ENCODE measurements around the gene TMIE.
A peak's percentile ranks its signal among the peaks of the same experiment; 100 is the strongest.

Gene TMIE

GRCh38 chr3:46695962-46696894 lies 5.0 kb upstream of the TMIE start:
- H3K9me2 ChIP-seq (replicated peaks; ENCODE audit: control insufficient read depth, low read length), result no peaks in the 10 kb centered on the region
- H4K20me1 ChIP-seq (ENCODE audit: control insufficient read depth, insufficient read depth, low read depth, low read length), result no peaks in the 10 kb centered on the region
- no peak overlapping the region for H3K27ac ChIP-seq (ENCODE audit: low read depth, low read length)
- H3F3A ChIP-seq (ENCODE audit: control insufficient read depth, insufficient read depth), result no peaks in the 10 kb centered on the region
- H3K27me3 ChIP-seq (ENCODE audit: control insufficient read depth, low read length), result peaks cover 16% of the 10 kb centered on the region
- TF ChIP-seq EZH2phosphoT487 (IDR thresholded peaks at IDR 0.05; ENCODE audit: borderline replicate concordance, low read length), result no peak
- TF ChIP-seq, protein P1, sequence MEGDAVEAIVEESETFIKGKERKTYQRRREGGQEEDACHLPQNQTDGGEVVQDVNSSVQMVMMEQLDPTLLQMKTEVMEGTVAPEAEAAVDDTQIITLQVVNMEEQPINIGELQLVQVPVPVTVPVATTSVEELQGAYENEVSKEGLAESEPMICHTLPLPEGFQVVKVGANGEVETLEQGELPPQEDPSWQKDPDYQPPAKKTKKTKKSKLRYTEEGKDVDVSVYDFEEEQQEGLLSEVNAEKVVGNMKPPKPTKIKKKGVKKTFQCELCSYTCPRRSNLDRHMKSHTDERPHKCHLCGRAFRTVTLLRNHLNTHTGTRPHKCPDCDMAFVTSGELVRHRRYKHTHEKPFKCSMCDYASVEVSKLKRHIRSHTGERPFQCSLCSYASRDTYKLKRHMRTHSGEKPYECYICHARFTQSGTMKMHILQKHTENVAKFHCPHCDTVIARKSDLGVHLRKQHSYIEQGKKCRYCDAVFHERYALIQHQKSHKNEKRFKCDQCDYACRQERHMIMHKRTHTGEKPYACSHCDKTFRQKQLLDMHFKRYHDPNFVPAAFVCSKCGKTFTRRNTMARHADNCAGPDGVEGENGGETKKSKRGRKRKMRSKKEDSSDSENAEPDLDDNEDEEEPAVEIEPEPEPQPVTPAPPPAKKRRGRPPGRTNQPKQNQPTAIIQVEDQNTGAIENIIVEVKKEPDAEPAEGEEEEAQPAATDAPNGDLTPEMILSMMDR (IDR thresholded peaks at IDR 0.05; ENCODE audit: low read depth, low read length, poor library complexity, severe bottlenecking), result no peak
- no peaks in the 10 kb centered on the region for H3K9me3 ChIP-seq (ENCODE audit: control insufficient read depth, insufficient read depth, low read length)
- no peaks in the 10 kb centered on the region for H3K36me3 ChIP-seq (ENCODE audit: control insufficient read depth, low read length)
- no peaks in the 10 kb centered on the region for H3K79me2 ChIP-seq (ENCODE audit: control insufficient read depth, low read length)
- H3K4me1 ChIP-seq (ENCODE audit: control insufficient read depth, low read length), result peaks cover 29% of the 10 kb centered on the region
- peak overlapping the region; percentile 29 for H3K4me2 ChIP-seq (ENCODE audit: low read length)
- H3K4me3 ChIP-seq (ENCODE audit: low read length), result no peak overlapping the region

DNA sequence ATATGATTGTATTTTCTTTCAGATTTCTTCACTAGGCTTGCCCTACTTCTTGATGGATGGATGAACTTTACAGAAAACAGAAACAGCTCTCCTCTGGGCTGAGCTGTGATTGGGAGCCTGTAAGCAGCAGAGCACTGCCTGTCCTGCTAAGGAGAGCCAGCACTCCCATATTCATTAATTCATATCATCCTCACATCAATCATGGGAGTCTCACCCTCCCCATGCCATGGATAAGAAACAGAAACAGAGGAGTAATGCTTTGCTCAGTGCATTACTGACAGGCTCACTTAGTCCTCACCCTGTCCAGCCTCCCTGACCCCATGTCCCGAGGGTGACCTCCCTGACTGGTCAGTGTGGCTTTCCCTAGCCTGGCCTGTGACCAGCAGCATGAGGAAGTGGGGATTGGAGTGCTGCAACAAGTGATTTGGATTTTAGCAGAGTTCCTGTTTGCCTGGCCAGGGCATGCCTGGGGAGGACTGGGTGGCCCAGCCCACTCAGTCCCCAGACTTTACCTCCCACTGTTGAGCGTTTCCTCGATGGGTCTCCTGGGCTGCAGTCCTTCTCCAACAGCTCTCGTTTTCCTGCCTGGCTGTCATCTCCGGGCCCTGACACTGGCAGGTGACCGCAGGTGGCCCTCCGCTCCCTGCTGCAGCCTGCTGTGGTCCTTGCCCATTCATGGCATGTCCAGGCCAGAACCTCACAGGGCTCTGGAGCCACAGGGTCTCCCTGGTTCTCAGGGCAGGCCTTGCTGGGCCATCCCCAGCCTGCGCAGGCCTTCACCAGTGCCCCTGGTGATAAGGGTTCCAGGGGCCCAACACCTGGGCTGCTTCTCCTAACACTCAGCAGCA lies 1.3 kb upstream of the TMIE start:
- TF ChIP-seq, protein P1 (IDR thresholded peaks at IDR 0.05; ENCODE audit: low read depth, low read length, poor library complexity, severe bottlenecking), result no peak
- TF ChIP-seq EZH2phosphoT487 (IDR thresholded peaks at IDR 0.05; ENCODE audit: borderline replicate concordance, low read length), result no peak
- Histone ChIP-seq H3K9me3 (ENCODE audit: control insufficient read depth, insufficient read depth, low read length) (no peaks in the 10 kb centered on the region), H4K20me1 (ENCODE audit: control insufficient read depth, insufficient read depth, low read depth, low read length) (no peaks in the 10 kb centered on the region), H3K4me3 (ENCODE audit: low read length) (no peak overlapping the region), H3K4me2 (ENCODE audit: low read length) (no peak overlapping the region), H3F3A (ENCODE audit: control insufficient read depth, insufficient read depth) (no peaks in the 10 kb centered on the region), H3K9me2 (replicated peaks; ENCODE audit: control insufficient read depth, low read length) (no peaks in the 10 kb centered on the region), H3K27ac (ENCODE audit: low read depth, low read length) (no peak overlapping the region), H3K36me3 (ENCODE audit: control insufficient read depth, low read length) (no peaks in the 10 kb centered on the region), H3K27me3 (ENCODE audit: control insufficient read depth, low read length) (peaks cover 6% of the 10 kb centered on the region; the same call in 1 of the 2 replicates), H3K79me2 (ENCODE audit: control insufficient read depth, low read length) (no peaks in the 10 kb centered on the region), H3K4me1 (ENCODE audit: control insufficient read depth, low read length) (peaks cover 13% of the 10 kb centered on the region)

DNA sequence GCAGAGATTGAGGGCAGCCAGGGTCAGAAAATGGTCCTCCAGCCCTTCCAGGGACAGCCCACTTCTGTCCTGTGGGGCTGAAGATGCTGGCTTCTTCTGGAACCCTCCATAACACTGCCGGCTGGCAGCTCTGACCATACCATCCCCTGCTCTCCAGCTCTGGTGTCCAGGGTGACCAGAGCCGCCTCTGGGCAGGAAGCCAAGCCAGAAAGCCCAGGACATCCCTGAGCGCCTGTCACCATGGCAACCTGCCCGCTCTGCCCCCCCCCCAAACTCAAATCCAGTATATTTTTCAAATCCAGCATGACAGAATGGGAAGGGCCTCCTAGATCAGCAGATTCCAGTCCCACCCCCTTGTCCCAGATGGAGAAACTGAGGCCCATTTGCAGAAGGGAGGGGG lies 420 bp upstream of the TMIE start:
- no peak overlapping the region for H3K4me2 ChIP-seq (ENCODE audit: low read length)

More for the DNA sequence above, 420 bp upstream of the TMIE start:
- H3K27me3 ChIP-seq (ENCODE audit: control insufficient read depth, low read length), result peaks cover 6% of the 10 kb centered on the region; the same call in 1 of the 2 replicates
- no peaks in the 10 kb centered on the region for H3F3A ChIP-seq (ENCODE audit: control insufficient read depth, insufficient read depth)
- no peaks in the 10 kb centered on the region for H3K79me2 ChIP-seq (ENCODE audit: control insufficient read depth, low read length)
- no peaks in the 10 kb centered on the region for H3K9me3 ChIP-seq (ENCODE audit: control insufficient read depth, insufficient read depth, low read length)
- no peaks in the 10 kb centered on the region for H4K20me1 ChIP-seq (ENCODE audit: control insufficient read depth, insufficient read depth, low read depth, low read length)
- peaks cover 5% of the 10 kb centered on the region for H3K4me1 ChIP-seq (ENCODE audit: control insufficient read depth, low read length)
- H3K27ac ChIP-seq (ENCODE audit: low read depth, low read length), result no peak overlapping the region
- no peak overlapping the region for H3K4me3 ChIP-seq (ENCODE audit: low read length)
- H3K36me3 ChIP-seq (ENCODE audit: control insufficient read depth, low read length), result no peaks in the 10 kb centered on the region
- TF ChIP-seq, protein P1 (IDR thresholded peaks at IDR 0.05; ENCODE audit: low read depth, low read length, poor library complexity, severe bottlenecking), result no peak
- no peak for TF ChIP-seq EZH2phosphoT487 (IDR thresholded peaks at IDR 0.05; ENCODE audit: borderline replicate concordance, low read length)
- no peaks in the 10 kb centered on the region for H3K9me2 ChIP-seq (replicated peaks; ENCODE audit: control insufficient read depth, low read length)
